ENCODE results near the gene DHX30. TPM values are rescaled to one million over a fixed set of nuclear protein-coding genes. Genes with fewer than 3 reads are reported as not detected.
"Not testable (repeated sequence)": the region's sequence is repeated elsewhere in the genome, so short reads cannot be mapped to it uniquely, and the experiment has no call there.

Gene DHX30, protein sequence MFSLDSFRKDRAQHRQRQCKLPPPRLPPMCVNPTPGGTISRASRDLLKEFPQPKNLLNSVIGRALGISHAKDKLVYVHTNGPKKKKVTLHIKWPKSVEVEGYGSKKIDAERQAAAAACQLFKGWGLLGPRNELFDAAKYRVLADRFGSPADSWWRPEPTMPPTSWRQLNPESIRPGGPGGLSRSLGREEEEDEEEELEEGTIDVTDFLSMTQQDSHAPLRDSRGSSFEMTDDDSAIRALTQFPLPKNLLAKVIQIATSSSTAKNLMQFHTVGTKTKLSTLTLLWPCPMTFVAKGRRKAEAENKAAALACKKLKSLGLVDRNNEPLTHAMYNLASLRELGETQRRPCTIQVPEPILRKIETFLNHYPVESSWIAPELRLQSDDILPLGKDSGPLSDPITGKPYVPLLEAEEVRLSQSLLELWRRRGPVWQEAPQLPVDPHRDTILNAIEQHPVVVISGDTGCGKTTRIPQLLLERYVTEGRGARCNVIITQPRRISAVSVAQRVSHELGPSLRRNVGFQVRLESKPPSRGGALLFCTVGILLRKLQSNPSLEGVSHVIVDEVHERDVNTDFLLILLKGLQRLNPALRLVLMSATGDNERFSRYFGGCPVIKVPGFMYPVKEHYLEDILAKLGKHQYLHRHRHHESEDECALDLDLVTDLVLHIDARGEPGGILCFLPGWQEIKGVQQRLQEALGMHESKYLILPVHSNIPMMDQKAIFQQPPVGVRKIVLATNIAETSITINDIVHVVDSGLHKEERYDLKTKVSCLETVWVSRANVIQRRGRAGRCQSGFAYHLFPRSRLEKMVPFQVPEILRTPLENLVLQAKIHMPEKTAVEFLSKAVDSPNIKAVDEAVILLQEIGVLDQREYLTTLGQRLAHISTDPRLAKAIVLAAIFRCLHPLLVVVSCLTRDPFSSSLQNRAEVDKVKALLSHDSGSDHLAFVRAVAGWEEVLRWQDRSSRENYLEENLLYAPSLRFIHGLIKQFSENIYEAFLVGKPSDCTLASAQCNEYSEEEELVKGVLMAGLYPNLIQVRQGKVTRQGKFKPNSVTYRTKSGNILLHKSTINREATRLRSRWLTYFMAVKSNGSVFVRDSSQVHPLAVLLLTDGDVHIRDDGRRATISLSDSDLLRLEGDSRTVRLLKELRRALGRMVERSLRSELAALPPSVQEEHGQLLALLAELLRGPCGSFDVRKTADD
- total RNA-seq: 25.8 TPM

DNA sequence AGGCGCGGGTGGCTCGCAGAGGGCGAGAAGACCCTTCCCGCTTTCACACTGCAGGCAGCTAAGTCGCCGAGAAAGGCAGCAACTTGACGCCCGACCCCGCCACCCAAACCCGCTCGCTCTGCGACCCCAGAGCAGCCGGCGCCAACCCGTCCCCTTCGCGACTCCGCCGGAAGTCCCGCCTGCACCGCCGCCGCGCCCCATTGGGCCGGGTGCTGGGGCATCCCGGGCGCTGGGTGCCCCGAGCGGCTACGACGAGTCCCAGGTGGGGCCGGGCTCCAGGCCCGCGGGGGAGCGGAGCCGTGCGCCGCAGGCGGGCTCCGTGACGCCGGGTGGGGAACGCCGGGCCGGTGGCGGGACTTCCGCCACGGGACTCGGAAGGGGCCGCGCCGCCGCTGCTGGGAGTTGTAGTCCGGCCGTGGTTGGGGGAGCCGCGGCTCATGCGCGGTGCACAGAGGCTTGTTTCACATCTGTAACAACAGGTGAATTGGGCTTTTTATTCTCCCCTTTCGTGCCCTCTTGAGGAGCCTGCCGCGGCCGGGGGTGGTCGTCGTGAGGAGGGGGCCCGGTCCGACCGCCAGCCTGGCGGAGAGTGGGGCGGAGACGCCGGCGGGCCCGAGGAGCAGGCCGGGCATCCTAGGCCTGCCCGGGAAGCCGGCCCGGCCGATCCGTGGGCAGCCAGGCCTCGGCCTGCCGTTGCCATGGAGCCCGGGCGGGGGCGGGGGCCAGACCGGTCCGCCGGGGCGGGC lies at the start of gene DHX30:
Gene DHX30, plus strand, starts transcription at position 405 of the 746 bp plus-strand sequence. CDS start 7,546 bp downstream, outside the sequence.
- Histone ChIP-seq H3K36me3 (peaks cover 12 to 23% of the 10 kb centered on the region in 2 donors), H3K27ac (peak within 1 kb of the TSS; percentile 98 to 99), H3K4me1 (peaks cover 12 to 20% of the 10 kb centered on the region in 2 donors), H3K9me3 (no peaks in the 10 kb centered on the region), H3K4me3 (peak within 1 kb of the TSS; percentile 94 to 97), H3K27me3 (no peaks in the 10 kb centered on the region)
- peak; percentile 62 to 93 for DNase-seq (ENCODE audit: low spot score in 2 of 2)
- intact Hi-C loops (cut with DNase I): loop anchor here (1.0 to 5.0 kb wide), 4 partner anchors 14 to 291 kb away; partner anchors contain the start of gene ELP6
- TF ChIP-seq, protein P1, sequence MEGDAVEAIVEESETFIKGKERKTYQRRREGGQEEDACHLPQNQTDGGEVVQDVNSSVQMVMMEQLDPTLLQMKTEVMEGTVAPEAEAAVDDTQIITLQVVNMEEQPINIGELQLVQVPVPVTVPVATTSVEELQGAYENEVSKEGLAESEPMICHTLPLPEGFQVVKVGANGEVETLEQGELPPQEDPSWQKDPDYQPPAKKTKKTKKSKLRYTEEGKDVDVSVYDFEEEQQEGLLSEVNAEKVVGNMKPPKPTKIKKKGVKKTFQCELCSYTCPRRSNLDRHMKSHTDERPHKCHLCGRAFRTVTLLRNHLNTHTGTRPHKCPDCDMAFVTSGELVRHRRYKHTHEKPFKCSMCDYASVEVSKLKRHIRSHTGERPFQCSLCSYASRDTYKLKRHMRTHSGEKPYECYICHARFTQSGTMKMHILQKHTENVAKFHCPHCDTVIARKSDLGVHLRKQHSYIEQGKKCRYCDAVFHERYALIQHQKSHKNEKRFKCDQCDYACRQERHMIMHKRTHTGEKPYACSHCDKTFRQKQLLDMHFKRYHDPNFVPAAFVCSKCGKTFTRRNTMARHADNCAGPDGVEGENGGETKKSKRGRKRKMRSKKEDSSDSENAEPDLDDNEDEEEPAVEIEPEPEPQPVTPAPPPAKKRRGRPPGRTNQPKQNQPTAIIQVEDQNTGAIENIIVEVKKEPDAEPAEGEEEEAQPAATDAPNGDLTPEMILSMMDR (IDR thresholded peaks at IDR 0.05): no peak

DNA sequence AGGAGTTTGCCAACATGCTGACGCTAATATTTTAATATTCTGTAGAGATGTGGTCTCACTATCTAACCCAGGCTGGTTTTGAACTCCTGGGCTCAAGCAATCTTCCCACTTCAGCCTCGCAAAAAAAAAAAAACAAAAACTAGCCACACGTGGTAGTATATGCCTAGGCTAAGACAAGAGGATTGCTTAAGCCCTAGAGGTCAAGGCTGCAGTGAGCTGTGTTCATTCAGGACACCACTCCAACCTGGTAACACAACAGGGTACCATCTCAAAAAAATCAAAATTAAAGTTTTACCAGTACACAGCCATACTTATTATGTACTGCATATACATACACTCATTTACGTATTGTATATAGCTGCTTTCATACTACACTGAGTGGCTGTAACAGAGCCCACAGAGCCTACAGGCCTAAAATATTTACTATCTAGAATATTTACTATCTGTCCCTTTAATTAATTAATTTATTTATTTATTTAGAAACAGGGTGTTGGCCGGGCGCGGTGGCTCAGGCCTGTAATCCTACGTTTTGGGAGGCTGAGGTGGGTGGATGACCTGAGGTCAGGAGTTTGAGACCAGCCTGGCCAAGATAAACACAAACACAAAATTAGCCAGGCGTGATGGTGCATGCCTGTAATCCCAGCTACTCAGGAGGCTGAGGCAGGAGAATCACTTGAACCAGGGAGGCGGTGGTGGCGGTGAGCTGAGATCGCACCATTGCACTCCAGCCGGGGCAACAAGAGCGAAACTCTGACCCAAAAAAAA lies 44.5 kb upstream of the DHX30 start:
- Histone ChIP-seq H3K4me1 (no peaks in the 10 kb centered on the region), H3K36me3 (peaks cover 0 to 10% of the 10 kb centered on the region in 2 donors), H3K9me3 (no peaks in the 10 kb centered on the region), H3K27ac (no peak overlapping the region), H3K4me3 (no peak overlapping the region), H3K27me3 (no peaks in the 10 kb centered on the region)
- intact Hi-C loops (cut with DNase I): no loop called here
- TF ChIP-seq, protein P1 (IDR thresholded peaks at IDR 0.05): no peak
- no peak for DNase-seq (ENCODE audit: low spot score in 2 of 2)

DNA sequence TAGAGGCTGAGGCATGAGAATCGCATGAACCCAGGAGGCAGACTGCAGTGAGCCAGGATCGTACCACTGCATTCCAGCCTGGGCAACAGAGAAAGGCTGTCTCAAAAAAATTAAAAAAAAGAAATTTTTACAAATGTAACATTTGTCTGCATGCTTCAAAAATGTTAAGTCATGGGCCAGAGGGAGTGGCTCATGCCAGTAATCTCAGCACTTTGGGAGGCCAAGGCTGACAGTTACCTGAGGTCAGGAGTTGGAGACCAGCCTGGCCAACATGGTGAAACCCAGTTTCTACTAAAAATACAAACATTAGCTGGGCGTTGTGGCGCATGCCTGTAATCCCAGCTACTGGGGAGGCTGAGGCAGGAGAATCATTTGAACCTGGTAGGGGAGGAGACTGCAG lies 42.7 kb upstream of the DHX30 start:
- intact Hi-C loops (cut with DNase I); H3K4me3 ChIP-seq; H3K4me1 ChIP-seq; DNase-seq (ENCODE audit: low spot score in 2 of 2); H3K27ac ChIP-seq; H3K27me3 ChIP-seq; H3K9me3 ChIP-seq: not testable (repeated sequence)
- H3K36me3 ChIP-seq: peaks cover 0 to 10% of the 10 kb centered on the region in 2 donors

DNA sequence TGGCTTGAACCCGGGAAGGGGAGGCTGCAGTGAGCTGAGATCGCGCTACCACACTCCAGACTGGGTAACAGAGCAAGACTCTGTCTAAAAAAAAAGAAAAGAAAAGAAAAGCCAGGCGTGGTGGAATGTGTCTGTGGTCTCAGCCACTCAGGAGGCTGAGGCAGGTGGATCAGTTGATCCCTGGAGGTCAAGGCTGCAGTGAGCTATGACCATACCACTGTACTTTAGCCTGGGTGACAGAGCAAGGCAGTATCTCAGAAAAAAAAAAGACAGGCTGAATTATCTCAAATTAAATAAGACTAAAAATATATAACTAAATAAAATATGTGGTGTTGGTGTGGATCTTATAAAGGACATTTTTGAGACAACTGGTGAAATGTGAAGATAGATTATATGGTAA lies 41.9 kb upstream of the DHX30 start:
- no peaks in the 10 kb centered on the region for H3K27me3 ChIP-seq
- peaks cover 0 to 10% of the 10 kb centered on the region in 2 donors for H3K36me3 ChIP-seq
- intact Hi-C loops (cut with DNase I): no loop called here
- DNase-seq (ENCODE audit: low spot score in 2 of 2): no peak
- no peaks in the 10 kb centered on the region for H3K9me3 ChIP-seq
- H3K27ac ChIP-seq: no peak overlapping the region
- TF ChIP-seq, protein P1 (IDR thresholded peaks at IDR 0.05): no peak
- no peak overlapping the region for H3K4me3 ChIP-seq
- H3K4me1 ChIP-seq: no peaks in the 10 kb centered on the region

DNA sequence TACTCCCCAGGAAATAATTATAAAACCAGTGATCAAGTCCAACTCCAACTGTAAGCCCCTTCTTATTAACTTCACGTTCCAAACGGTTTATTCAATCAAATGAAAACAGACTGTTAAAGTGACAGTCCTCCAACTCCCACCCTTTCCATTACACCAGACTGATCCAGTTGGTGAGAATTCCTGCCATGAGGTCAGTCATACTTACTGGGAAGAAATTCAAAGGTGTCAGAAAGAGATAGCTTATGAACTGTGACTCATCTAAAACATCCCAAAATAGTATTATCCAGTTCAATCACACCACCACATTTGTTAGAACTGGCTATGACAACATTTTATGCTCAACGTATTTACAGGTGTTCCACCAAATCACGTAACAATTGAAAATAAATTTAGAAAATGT lies 40.7 kb upstream of the DHX30 start:
- no peak for DNase-seq (ENCODE audit: low spot score in 2 of 2)
- Histone ChIP-seq H3K4me1 (no peaks in the 10 kb centered on the region), H3K36me3 (peaks cover 0 to 6% of the 10 kb centered on the region in 2 donors), H3K27me3 (no peaks in the 10 kb centered on the region), H3K9me3 (no peaks in the 10 kb centered on the region), H3K4me3 (no peak overlapping the region), H3K27ac (peak overlapping the region in 1 of 2 donors; percentile 19)
- TF ChIP-seq, protein P1 (IDR thresholded peaks at IDR 0.05): no peak
- intact Hi-C loops (cut with DNase I): no loop called here

Data from ascending aorta (tissue), 2 donors.